H1 (cell line): Measurements from ENCODE around the gene ZNF566.

Source experiments
- BACH1 ChIP-seq: IDR thresholded peaks from 2 replicates; pipeline ENCODE4 v1.6.1; 2012; ENCODE audit warnings: low read length, improper control_type of control experiment
- BRCA1 ChIP-seq: IDR thresholded peaks from 2 replicates; pipeline ENCODE4 v1.6.1; 2012; ENCODE audit warnings: low read depth, low read length, improper control_type of control experiment
- EZH2 ChIP-seq: fragments of 200-600 bp; sonication (generic); IDR thresholded peaks from 2 replicates; pipeline ENCODE4 v1.7.1; 2012; ENCODE audit warnings: low read depth, mild to moderate bottlenecking, moderate library complexity, low read length, inconsistent platforms; ENCODE audit not compliant: severe bottlenecking
- GABPA ChIP-seq: IDR thresholded peaks from 2 replicates; pipeline ENCODE4 v1.6.1; 2011; ENCODE audit warnings: mild to moderate bottlenecking, low read length, moderate library complexity, borderline replicate concordance; ENCODE audit not compliant: insufficient read depth
- GTF2F1 ChIP-seq: IDR thresholded peaks from 2 replicates; pipeline ENCODE4 v1.6.1; 2012; ENCODE audit warnings: low read depth, low read length, improper control_type of control experiment, borderline replicate concordance
- KDM5A ChIP-seq: fragments of 200-600 bp; IDR thresholded peaks from 2 replicates; pipeline ENCODE4 v1.7.1; 2012; ENCODE audit warnings: mild to moderate bottlenecking, low read length, inconsistent platforms, mixed read lengths
- POLR2A ChIP-seq, 2 experiments: IDR thresholded peaks; 1 replicate in 1 of 2; 2 replicates in 1 of 2; pipeline ENCODE4 v1.6.1; 2011; ENCODE audit warnings: low read depth in 2 of 2, low read length in 2 of 2, mild to moderate bottlenecking in 2 of 2; ENCODE audit errors: control extremely low read depth in 1 of 2
- POLR2AphosphoS5 ChIP-seq: IDR thresholded peaks from 2 replicates; pipeline ENCODE4 v1.6.1; 2011; ENCODE audit warnings: low read depth, low read length
- SIN3A ChIP-seq, 2 experiments: IDR thresholded peaks in 1 of 2; conservative IDR thresholded peaks in 1 of 2; 2 replicates each; pipeline ENCODE4 v1.6.1; 2011 to 2012; ENCODE audit warnings: low read length in 2 of 2, improper control_type of control experiment in 1 of 2, low read depth in 1 of 2, mild to moderate bottlenecking in 1 of 2
- YY1 ChIP-seq: IDR thresholded peaks from 2 replicates; pipeline ENCODE4 v1.6.1; 2011; ENCODE audit warnings: low read depth, mild to moderate bottlenecking, low read length
- TF ChIP-seq, protein P1 (sequence below), 3 experiments: IDR thresholded peaks; 1 replicate in 2 of 3; 2 replicates in 1 of 3; pipeline versions ENCODE4 v1.5.1 to v1.6.1; 2011; ENCODE audit warnings: low read length in 3 of 3, mild to moderate bottlenecking in 3 of 3, inconsistent platforms in 2 of 3, low read depth in 1 of 3, moderate library complexity in 1 of 3; ENCODE audit not compliant: insufficient read depth in 1 of 3; ENCODE audit errors: control extremely low read depth in 1 of 3
- TF ChIP-seq, protein P2 (sequence below): IDR thresholded peaks from 2 replicates; pipeline ENCODE4 v1.6.1; 2012; ENCODE audit warnings: inconsistent platforms

DNA sequence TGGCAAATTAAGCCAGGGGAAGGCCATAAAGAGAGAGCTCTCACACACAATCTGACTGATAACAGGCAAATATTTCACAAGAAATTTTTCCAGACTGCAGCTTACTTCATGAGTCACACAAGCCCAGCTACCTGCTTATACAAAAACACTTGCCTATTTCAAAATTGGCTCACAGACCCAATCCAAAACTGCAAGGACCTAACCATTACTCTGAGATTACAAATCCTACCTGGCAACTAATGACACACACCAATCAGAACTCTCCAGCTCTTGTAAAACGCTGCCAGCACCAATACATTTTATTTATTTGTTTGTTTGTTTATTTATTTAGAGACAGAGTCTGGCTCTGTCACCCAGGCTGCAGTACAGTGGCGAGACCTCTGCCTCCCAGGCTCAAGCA lies 52.8 kb downstream of the ZNF566 start:
- TF ChIP-seq EZH2 (no peak), BRCA1 (no peak), YY1 (no peak), GTF2F1 (no peak), POLR2AphosphoS5 (no peak), POLR2A (IDR thresholded peaks at IDR 0.05; ENCODE audit: control extremely low read depth in 1 of 2, low read depth in 2 of 2, low read length in 2 of 2) (no peak), BACH1 (no peak), GABPA (no peak), KDM5A (no peak), SIN3A (conservative IDR thresholded peaks at IDR 0.05 in 1 of 2, IDR thresholded peaks at IDR 0.05 in 1 of 2; ENCODE audit: low read depth in 1 of 2, low read length in 2 of 2) (no peak)
- TF ChIP-seq, protein P1, sequence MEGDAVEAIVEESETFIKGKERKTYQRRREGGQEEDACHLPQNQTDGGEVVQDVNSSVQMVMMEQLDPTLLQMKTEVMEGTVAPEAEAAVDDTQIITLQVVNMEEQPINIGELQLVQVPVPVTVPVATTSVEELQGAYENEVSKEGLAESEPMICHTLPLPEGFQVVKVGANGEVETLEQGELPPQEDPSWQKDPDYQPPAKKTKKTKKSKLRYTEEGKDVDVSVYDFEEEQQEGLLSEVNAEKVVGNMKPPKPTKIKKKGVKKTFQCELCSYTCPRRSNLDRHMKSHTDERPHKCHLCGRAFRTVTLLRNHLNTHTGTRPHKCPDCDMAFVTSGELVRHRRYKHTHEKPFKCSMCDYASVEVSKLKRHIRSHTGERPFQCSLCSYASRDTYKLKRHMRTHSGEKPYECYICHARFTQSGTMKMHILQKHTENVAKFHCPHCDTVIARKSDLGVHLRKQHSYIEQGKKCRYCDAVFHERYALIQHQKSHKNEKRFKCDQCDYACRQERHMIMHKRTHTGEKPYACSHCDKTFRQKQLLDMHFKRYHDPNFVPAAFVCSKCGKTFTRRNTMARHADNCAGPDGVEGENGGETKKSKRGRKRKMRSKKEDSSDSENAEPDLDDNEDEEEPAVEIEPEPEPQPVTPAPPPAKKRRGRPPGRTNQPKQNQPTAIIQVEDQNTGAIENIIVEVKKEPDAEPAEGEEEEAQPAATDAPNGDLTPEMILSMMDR (IDR thresholded peaks at IDR 0.05; ENCODE audit: control extremely low read depth in 1 of 3, insufficient read depth in 1 of 3, low read depth in 1 of 3, low read length in 3 of 3): no peak
- TF ChIP-seq, protein P2, sequence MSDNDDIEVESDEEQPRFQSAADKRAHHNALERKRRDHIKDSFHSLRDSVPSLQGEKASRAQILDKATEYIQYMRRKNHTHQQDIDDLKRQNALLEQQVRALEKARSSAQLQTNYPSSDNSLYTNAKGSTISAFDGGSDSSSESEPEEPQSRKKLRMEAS: no peak
